Stomach (tissue), 4 donors: ENCODE measurements around the gene AKAP13.

Experiments used
- CTCF ChIP-seq, 7 experiments: fragments of 450-650 bp in 4 of 7; fragments of 200-600 bp in 3 of 7; sonication (generic) in 3 of 7; IDR thresholded peaks; one replicate each; pipeline ENCODE4 v1.5.1; 2016 to 2019; ENCODE audit warnings: antibody characterized with exemption in 7 of 7, control low read depth in 2 of 7, mild to moderate bottlenecking in 1 of 7
- EP300 ChIP-seq: sonication (generic); formaldehyde crosslinking; IDR thresholded peaks from one replicate; pipeline ENCODE4 v1.6.1; 2017; ENCODE audit warnings: antibody characterized with exemption
- POLR2AphosphoS5 ChIP-seq, 3 donors: sonication (generic); formaldehyde crosslinking; IDR thresholded peaks; one replicate each; pipeline ENCODE4 v1.6.1; 2016; ENCODE audit warnings: antibody characterized with exemption in 3 of 3

GRCh38 chr15:85767785-85768529, 387.6 kb downstream of the AKAP13 start:
- TF ChIP-seq CTCF (IDR thresholded peaks at IDR 0.05) (no peak), POLR2AphosphoS5 (IDR thresholded peaks at IDR 0.05) (no peak), EP300 (no peak)
